GM12874 (cell line): ENCODE measurements around the gene XYLT1.

ENCODE experiments used
- CTCF ChIP-seq: IDR thresholded peaks from 2 replicates; pipeline ENCODE4 v1.5.1; 2011; ENCODE audit warnings: low read depth, mild to moderate bottlenecking, control low read depth, low read length, moderate library complexity; ENCODE audit not compliant: insufficient read depth

XYLT1 gene

GRCh38 chr16:17431968-17432625 lies 38.7 kb downstream of the XYLT1 start:
- TF ChIP-seq CTCF, result no peak

- no peak for TF ChIP-seq CTCF
These were observed 39.7 kb downstream of the XYLT1 start for GRCh38 chr16:17431012-17431411.

GRCh38 chr16:17426451-17426850 lies 44.3 kb downstream of the XYLT1 start:
- TF ChIP-seq CTCF, result no peak

GRCh38 chr16:17424771-17425170 lies 46.0 kb downstream of the XYLT1 start:
- TF ChIP-seq CTCF, result no peak

- TF ChIP-seq CTCF, result no peak
These were observed 47.5 kb downstream of the XYLT1 start for GRCh38 chr16:17423221-17423620.

- no peak for TF ChIP-seq CTCF
These were observed 49.9 kb downstream of the XYLT1 start for GRCh38 chr16:17420816-17421215.

- no peak for TF ChIP-seq CTCF
These were observed 51.5 kb downstream of the XYLT1 start for GRCh38 chr16:17419266-17419665.
